CD14-positive monocyte (primary cell): Measurements from ENCODE around the gene C1orf216. TPM values are rescaled to one million over a fixed set of nuclear protein-coding genes. Genes with fewer than 3 reads are reported as not detected.
"Not testable (repeated sequence)": the region's sequence is repeated elsewhere in the genome, so short reads cannot be mapped to it uniquely, and the experiment has no call there.

Experiments used
- DNase-seq, 3 donors: peaks; one replicate each; pipeline ENCODE4 v3.0.0-alpha.2; 2011 to 2022
- H2AFZ ChIP-seq: 2 replicates; pipeline ENCODE4 v1.6.0; 2012; ENCODE audit warnings: mild to moderate bottlenecking, low read depth, low read length, inconsistent platforms; ENCODE audit not compliant: insufficient read depth, poor library complexity, severe bottlenecking
- H3K27ac ChIP-seq, 2 donors: 1 replicate in 1 of 2; 2 replicates in 1 of 2; pipeline ENCODE4 v1.5.1; 2012 to 2013; ENCODE audit warnings: low read length in 2 of 2, control low read depth in 1 of 2, inconsistent platforms in 1 of 2, low read depth in 1 of 2, mild to moderate bottlenecking in 1 of 2
- H3K27me3 ChIP-seq, 2 donors: one replicate each; pipeline versions ENCODE4 v1.6.0 to v1.6.1; 2011 to 2013; ENCODE audit warnings: low read length in 2 of 2; ENCODE audit not compliant: control insufficient read depth in 2 of 2, insufficient read depth in 2 of 2
- H3K36me3 ChIP-seq, 2 donors: replicated peaks in 1 of 2; 1 replicate in 1 of 2; 2 replicates in 1 of 2; pipeline versions ENCODE4 v1.5.1 to v1.6.1; 2012 to 2013; ENCODE audit warnings: low read length in 2 of 2, control low read depth in 1 of 2, inconsistent platforms in 1 of 2, mild to moderate bottlenecking in 1 of 2; ENCODE audit not compliant: insufficient read depth in 2 of 2, control insufficient read depth in 1 of 2
- H3K4me1 ChIP-seq, 2 donors: 1 replicate in 1 of 2; 2 replicates in 1 of 2; pipeline versions ENCODE4 v1.5.1 to v1.6.1; 2012 to 2013; ENCODE audit warnings: low read length in 2 of 2, control low read depth in 1 of 2, inconsistent platforms in 1 of 2, mild to moderate bottlenecking in 1 of 2, moderate library complexity in 1 of 2; ENCODE audit not compliant: insufficient read depth in 2 of 2, control insufficient read depth in 1 of 2
- H3K4me2 ChIP-seq: replicated peaks from 2 replicates; pipeline ENCODE3; 2012; ENCODE audit warnings: low read length, moderate library complexity, mild to moderate bottlenecking; ENCODE audit not compliant: poor library complexity, severe bottlenecking; ENCODE audit errors: extremely low read depth
- H3K4me3 ChIP-seq, 3 experiments: fragments of 200-600 bp in 1 of 3; sonication (generic) in 1 of 3; replicated peaks in 1 of 3; 1 replicate in 2 of 3; 2 replicates in 1 of 3; pipeline ENCODE4 v1.5.1; 2011 to 2013; ENCODE audit warnings: low read length in 3 of 3, mild to moderate bottlenecking in 3 of 3, control low read depth in 2 of 3, low read depth in 2 of 3, inconsistent platforms in 1 of 3, moderate library complexity in 1 of 3
- H3K79me2 ChIP-seq: 2 replicates; pipeline ENCODE4 v1.6.0; 2012; ENCODE audit warnings: mild to moderate bottlenecking, control low read depth, inconsistent platforms, low read length, moderate library complexity; ENCODE audit not compliant: insufficient read depth
- H3K9ac ChIP-seq: 2 replicates; pipeline ENCODE4 v1.6.0; 2017; ENCODE audit warnings: low read length, mild to moderate bottlenecking; ENCODE audit not compliant: insufficient read depth, poor library complexity, severe bottlenecking
- H3K9me3 ChIP-seq, 2 donors: replicated peaks in 1 of 2; 1 replicate in 1 of 2; 2 replicates in 1 of 2; pipeline versions ENCODE4 v1.5.1 to v1.6.1; 2012 to 2013; ENCODE audit warnings: low read length in 2 of 2, control low read depth in 1 of 2; ENCODE audit not compliant: control insufficient read depth in 1 of 2, insufficient read depth in 1 of 2
- H4K20me1 ChIP-seq: 2 replicates; pipeline ENCODE4 v1.6.0; 2012; ENCODE audit warnings: mild to moderate bottlenecking, low read length, control low read depth, moderate library complexity; ENCODE audit not compliant: insufficient read depth
- H3K27ac Mint-ChIP-seq, 7 donors: one replicate each; pipeline ENCODE4 v1.8.0; 2020; ENCODE audit warnings: mild to moderate bottlenecking in 7 of 7, mixed read lengths in 7 of 7, moderate library complexity in 6 of 7, inconsistent platforms in 2 of 7
- H3K27me3 Mint-ChIP-seq, 3 donors: one replicate each; pipeline ENCODE4 v1.8.0; 2021 to 2022; ENCODE audit warnings: low read depth in 3 of 3, mild to moderate bottlenecking in 3 of 3, mixed read lengths in 3 of 3, moderate library complexity in 3 of 3, inconsistent platforms in 1 of 3
- H3K36me3 Mint-ChIP-seq, 2 donors: one replicate each; pipeline ENCODE4 v1.8.0; 2020; ENCODE audit warnings: mixed read lengths in 2 of 2, inconsistent platforms in 1 of 2, mild to moderate bottlenecking in 1 of 2
- H3K4me1 Mint-ChIP-seq: one replicate; pipeline ENCODE4 v1.8.0; 2020; ENCODE audit warnings: mild to moderate bottlenecking, mixed read lengths
- H3K4me3 Mint-ChIP-seq, 2 donors: one replicate each; pipeline ENCODE4 v1.8.0; 2020; ENCODE audit warnings: mild to moderate bottlenecking in 2 of 2, mixed read lengths in 2 of 2, moderate library complexity in 1 of 2
- H3K9me3 Mint-ChIP-seq, 7 donors: one replicate each; pipeline ENCODE4 v1.8.0; 2020 to 2022; ENCODE audit warnings: mixed read lengths in 7 of 7, mild to moderate bottlenecking in 6 of 7, moderate library complexity in 6 of 7, inconsistent platforms in 2 of 7
- CTCF ChIP-seq: fragments of 200-600 bp; IDR thresholded peaks from one replicate; pipeline ENCODE4 v1.8.0; 2022; ENCODE audit warnings: antibody characterized with exemption, mild to moderate bottlenecking
- WGBS: methylation state at CpG from one replicate; pipeline ENCODE4 v1.1.5; 2013; ENCODE audit warnings: missing lambda C conversion rate; ENCODE audit not compliant: insufficient coverage; 5-methylcytosine and 5-hydroxymethylcytosine counted together
- intact Hi-C, 2 donors: fragments of 100-400 bp; cut with micrococcal nuclease; formaldehyde crosslinking; loops; one replicate each; pipeline versions ENCODE4 v1.15.0 to v1.15.1; 2023
- polyA plus RNA-seq, 3 donors: library from polyadenylated mRNA; depleted of rRNA in 1 of 3; unstranded in 2 of 3; stranded (reverse) in 1 of 3; fragments of 300-500 nt in 2 of 3; fragments of >200 nt in 1 of 3; fragmentation: Illumina TruSeq in 2 of 3; gene quantifications; 1 replicate in 2 of 3; 2 replicates in 1 of 3; pipeline ENCODE4 v1.2.3, GENCODE V29; 2012 to 2021

Gene C1orf216
- polyA plus RNA-seq, 3 donors: 7.7 to 12.3 (median 8.9) TPM

- Mint-ChIP-seq H3K4me1 (no peaks in the 10 kb centered on the region), H3K36me3 (no peaks in the 10 kb centered on the region), H3K9me3 (peaks cover 0 to 5% (median 0%) of the 10 kb centered on the region in 7 donors), H3K27me3 (peaks cover 14 to 25% (median 15%) of the 10 kb centered on the region in 3 donors), H3K4me3 (no peak overlapping the region), H3K27ac (no peak overlapping the region)
- Histone ChIP-seq H2AFZ (no peak overlapping the region), H3K9ac (no peak overlapping the region), H3K36me3 (no peaks in the 10 kb centered on the region), H3K79me2 (no peaks in the 10 kb centered on the region), H3K27ac (no peak overlapping the region), H4K20me1 (no peaks in the 10 kb centered on the region), H3K9me3 (no peaks in the 10 kb centered on the region), H3K4me2 (no peak overlapping the region), H3K27me3 (peaks cover 0 to 3% of the 10 kb centered on the region in 2 donors), H3K4me3 (no peak overlapping the region), H3K4me1 (no peaks in the 10 kb centered on the region)
- intact Hi-C loops: no loop called here
- 58% methylated on average over 5 of the region's 9 CpGs for WGBS
- DNase-seq: no peak
- TF ChIP-seq CTCF: no peak
Measured at GRCh38 chr1:35691080-35691479, 27.6 kb downstream of the C1orf216 start.

- H3K27ac ChIP-seq, H3K4me1 ChIP-seq, H3K9me3 ChIP-seq, H4K20me1 ChIP-seq, H3K27ac Mint-ChIP-seq, H3K9ac ChIP-seq, H3K4me3 ChIP-seq, H3K36me3 Mint-ChIP-seq, H3K4me1 Mint-ChIP-seq, H3K4me2 ChIP-seq, intact Hi-C loops, H3K27me3 ChIP-seq, H3K9me3 Mint-ChIP-seq, H3K36me3 ChIP-seq, H2AFZ ChIP-seq, H3K79me2 ChIP-seq, H3K4me3 Mint-ChIP-seq, DNase-seq: not testable (repeated sequence)
- peaks cover 12 to 24% (median 15%) of the 10 kb centered on the region in 3 donors for H3K27me3 Mint-ChIP-seq
- WGBS: no CpG with 5 or more reads among the region's 4 CpGs
Measured at GRCh38 chr1:35690103-35690502, 28.6 kb downstream of the C1orf216 start.
